HL-60/S4 treated with retinoic acid at 250 ng/mL for 4 days and 3 days (cell line): ENCODE results near the gene COG8.
"Not testable (repeated sequence)": the region's sequence is repeated elsewhere in the genome, so short reads cannot be mapped to it uniquely, and the experiment has no call there.

Source experiments
- in situ Hi-C: fragments of 300-500 bp; cut with MboI; formaldehyde crosslinking; loops from 2 replicates; pipeline ENCODE4 v1.7.0; 2022; ENCODE audit warnings: low sequenced_read_pairs

The COG8 gene

DNA sequence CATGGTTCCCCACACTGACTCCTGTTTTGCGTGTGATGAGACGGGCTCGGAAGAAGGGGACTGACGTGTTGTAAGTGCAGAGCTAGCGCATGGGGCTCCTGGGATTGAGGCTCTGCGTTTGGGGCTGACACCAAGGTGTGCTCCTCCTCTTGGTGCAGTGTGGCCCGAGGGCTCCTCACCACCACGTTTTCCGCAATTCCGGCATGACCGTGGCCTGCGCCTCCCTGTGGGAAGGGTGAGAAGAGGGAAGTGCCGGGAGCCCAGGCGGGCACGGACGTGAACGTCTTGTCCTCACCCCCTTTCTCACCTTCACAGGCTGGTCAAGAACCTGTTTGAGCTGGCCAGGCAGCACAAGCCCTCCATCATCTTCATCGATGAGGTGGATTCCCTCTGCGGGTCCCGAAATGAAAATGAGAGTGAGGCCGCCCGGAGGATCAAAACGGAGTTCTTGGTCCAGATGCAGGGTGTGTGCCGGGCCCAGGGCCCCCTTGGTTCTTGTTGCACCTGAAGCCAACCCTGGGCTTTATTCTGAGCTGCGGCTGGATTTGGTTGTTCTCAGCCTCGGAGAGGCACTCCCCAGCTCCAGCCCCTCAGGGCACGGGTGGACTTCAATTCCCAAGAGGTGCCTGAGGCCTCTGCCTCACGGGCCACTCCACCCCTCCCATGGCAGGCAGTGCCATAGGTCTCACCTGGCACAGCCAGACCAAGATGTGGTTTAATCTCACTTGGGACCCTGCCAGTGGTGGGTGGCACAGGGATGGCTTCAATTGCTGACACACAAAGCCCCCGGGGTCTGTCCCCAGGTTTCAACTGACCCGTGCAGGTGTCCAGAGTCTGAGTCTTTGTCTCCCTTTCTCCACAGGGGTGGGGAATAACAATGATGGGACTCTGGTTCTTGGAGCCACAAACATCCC is 19.3 kb downstream of the COG8 start:
- in situ Hi-C loops, result no loop called here

- in situ Hi-C loops, result no loop called here
Observed at GRCh38 chr16:69319381-69319780, 20.0 kb downstream of the COG8 start.

- in situ Hi-C loops, result no loop called here
Observed at GRCh38 chr16:69318911-69319289, 20.5 kb downstream of the COG8 start.

DNA sequence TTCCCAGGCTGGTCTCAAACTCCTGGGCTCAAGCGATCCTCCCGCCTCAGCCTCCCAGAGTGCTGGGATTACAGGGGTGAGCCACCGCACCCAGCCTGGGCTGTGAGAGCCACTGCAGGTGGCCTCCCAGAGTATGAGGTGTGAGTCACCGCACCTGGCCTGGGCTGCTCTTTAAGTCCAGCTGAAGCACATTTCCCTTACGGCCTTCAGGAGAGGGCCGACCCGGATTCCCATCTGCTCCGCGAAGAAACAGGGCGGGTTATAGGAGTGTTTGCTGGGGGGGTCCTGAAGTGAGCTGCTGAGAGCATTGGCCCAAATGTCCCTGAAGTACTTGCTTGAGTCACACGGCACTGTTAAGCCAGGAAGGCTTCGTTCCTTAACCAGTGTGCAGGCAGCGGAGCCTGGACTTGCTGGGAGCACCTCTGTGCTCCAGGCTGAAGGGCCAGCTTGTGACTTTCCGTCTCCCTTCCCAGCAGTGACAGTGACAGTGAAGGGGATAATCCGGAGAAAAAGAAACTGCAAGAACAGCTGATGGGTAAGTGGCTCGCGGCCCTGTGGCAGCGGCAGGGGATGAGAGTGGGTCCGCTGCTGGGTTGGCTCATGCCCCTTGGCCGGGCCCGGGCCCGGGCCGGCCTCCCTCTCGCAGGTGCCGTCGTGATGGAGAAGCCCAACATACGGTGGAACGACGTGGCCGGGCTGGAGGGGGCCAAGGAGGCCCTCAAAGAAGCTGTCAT is 21.0 kb downstream of the COG8 start:
- in situ Hi-C loops, result no loop called here

DNA sequence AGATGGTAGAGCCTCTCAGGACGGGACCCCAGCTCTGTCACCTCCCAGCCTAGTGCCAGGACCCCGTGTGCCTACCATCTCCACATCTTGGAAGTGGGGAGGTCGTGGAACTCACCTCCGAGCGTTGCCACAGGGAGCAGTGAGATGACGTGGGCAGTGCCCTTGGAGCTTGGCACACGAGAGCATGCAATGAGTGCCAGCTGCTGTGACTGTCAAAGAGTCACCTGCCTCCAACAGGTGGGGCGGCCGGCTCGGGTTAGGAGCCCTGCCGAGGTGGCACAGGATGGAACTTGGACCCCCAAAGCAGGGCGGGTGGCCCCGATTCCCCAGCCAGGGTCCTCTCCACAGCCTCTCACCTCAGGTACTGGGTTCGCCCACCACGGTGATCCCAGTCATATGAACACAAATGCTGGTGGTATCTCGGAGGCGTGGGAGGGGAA is 22.7 kb downstream of the COG8 start:
- in situ Hi-C loops, result no loop called here

DNA sequence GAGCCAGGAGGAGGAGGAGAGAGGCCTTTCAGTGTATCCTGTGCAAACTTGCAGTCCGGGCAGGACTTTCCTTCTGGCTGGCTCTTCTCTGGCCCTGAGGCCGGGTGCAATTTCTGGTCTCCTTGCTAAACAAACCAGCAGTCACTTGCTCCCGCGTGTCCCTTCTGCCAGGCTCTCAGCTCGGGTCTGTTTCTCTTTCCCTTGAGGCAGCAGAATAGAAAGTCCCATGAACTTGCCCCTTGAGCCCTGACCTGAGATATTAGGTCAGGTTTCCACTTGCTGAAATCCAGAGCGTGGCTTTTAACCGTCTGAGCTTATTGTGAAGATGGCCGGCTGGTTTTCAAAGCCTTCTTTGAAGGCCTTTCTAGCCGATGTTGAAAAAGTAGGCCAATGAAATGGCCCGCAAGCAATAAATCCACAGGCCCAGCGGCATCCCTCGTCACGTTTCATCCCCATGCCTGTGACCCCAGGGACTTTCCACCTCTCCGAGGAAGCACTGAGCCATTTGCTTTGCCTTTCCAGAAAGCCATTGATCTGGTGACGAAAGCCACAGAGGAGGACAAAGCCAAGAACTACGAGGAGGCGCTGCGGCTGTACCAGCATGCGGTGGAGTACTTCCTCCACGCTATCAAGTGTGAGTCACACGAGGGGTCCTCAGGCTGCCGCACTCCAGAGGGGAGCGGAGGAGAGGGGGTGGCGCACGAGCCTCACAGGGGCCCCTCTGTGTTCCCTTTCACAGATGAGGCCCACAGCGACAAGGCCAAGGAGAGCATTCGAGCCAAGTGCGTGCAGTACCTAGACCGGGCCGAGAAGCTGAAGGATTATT is 23.7 kb downstream of the COG8 start:
- in situ Hi-C loops, result no loop called here

- in situ Hi-C loops, result no loop called here
Observed at GRCh38 chr16:69314534-69314933, 24.8 kb downstream of the COG8 start.

DNA sequence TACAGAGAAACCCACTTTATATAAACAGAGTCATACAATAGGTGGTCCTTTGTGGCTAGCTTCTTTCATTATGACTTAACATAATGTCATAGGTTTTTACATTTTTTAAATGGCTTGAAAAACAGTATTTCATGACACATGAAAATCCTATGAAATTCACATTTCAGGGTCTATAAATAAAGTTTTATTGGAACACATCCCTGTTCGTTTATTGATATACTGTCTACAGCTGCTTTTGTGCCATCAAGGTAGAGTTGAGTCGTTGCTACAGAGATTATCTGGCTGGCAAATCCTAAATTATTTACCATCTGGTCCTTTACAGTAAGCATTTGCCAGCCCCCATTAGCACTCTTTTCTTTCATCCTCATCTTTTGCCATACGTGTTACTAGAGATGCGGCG is 25.9 kb downstream of the COG8 start:
- in situ Hi-C loops, result no loop called here

GRCh38 chr16:69311533-69312387 is 27.6 kb downstream of the COG8 start:
- in situ Hi-C loops, result no loop called here

- in situ Hi-C loops, result no loop called here
Observed at GRCh38 chr16:69310653-69311532, 28.5 kb downstream of the COG8 start, which contains the start of gene VPS4A. Gene VPS4A, plus strand, starts transcription at chr16:69311350. Its CDS starts 162 bp downstream, at chr16:69311512.

GRCh38 chr16:69309316-69309715 is 30.0 kb downstream of the COG8 start:
- in situ Hi-C loops, result no loop called here

- in situ Hi-C loops, result no loop called here
Observed at GRCh38 chr16:69307856-69308255, 31.5 kb downstream of the COG8 start.

DNA sequence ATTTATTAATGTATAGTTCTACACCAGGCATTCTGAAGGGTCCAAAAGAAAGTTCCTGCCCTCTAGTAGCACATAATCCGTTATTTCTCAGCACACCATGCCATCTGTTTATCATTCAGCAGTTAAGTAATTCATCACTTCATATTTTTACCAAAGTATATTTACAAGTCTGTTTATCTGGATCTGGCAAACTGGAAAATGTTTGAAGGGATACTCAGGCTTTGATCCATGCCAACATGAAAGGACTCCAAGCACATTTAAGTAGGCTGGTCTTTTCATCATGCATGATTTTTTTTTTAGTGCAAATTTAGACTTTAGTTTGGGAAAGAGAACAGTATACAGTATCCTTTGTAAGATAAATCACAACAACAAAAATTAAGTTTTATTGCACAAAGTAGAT is 32.3 kb downstream of the COG8 start:
- in situ Hi-C loops, result no loop called here

DNA sequence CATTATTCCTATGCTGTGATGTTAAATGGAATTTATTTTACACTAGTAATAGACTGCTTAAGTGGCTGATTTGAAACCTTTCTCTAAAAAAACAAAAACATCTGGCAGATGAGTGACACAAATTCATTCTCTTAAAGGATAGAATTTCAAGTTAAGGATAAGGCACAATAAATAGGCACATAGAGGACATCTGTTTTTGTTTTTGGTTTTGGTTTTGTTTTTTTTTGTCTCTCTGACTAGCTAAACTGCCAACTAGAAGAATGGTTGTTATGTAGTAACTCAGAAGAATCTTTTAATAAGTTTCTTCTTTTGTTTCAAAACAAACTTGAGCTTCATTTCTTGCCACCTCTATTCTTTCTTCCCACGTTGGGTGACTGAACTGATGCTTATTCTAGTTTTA is 33.3 kb downstream of the COG8 start:
- in situ Hi-C loops, result no loop called here

- in situ Hi-C loops, result no loop called here
Observed at GRCh38 chr16:69302301-69302700, 37.1 kb downstream of the COG8 start.

GRCh38 chr16:69301861-69302260 is 37.5 kb downstream of the COG8 start:
- in situ Hi-C loops, result no loop called here

- in situ Hi-C loops, result no loop called here
Observed at GRCh38 chr16:69301187-69301586, 38.2 kb downstream of the COG8 start.

DNA sequence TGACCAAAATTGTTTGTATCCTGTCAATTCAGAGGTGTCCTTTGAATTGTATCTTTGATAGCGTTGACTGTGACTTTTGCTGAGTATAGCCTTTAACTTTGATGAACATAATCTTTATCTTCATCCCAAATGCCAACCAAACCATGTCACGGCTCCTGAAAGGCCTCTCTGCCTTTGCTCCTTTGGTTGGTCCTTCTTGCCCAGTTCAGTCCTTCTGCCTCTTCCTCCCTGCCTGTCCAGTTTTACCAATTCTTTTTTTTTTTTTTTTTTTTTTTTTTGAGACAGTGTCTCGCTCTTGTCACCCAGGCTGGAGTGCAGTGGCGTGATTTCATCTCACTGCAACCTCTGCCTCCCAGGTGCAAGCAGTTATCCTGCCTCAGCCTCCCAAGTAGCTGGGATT is 41.1 kb downstream of the COG8 start:
- in situ Hi-C loops, result no loop called here

DNA sequence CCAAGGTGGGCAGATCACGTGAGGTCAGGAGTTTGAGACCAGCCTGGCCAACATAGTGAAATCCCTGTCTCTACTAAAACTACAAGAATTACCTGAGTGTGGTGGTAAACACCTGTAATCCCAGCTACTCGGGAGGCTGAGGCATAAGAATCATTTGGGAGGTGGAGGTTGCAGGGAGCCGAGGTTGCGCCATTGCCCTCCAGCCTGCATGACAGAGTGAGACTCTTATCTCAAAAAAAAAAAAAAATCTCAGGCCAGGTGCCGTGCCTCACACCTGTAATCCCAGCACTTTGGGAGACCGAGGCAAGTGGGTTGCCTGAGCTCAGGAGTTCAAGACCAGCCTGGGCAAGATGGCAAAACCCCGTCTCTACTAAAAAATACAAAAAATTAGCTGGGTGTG is 42.6 kb downstream of the COG8 start:
- in situ Hi-C loops, result not testable (repeated sequence)
